ENCODE results near the gene KMT5B.

- TF ChIP-seq IKZF1 (conservative IDR thresholded peaks at IDR 0.05): no peak
- TF ChIP-seq CTCF (IDR thresholded peaks at IDR 0.05 in 2 of 3, conservative IDR thresholded peaks at IDR 0.05 in 1 of 3; ENCODE audit: control insufficient read depth in 2 of 3, extremely low read depth in 1 of 3, insufficient read depth in 1 of 3, low read depth in 3 of 3, low read length in 3 of 3): no peak
- TF ChIP-seq EP300 (IDR thresholded peaks at IDR 0.05; ENCODE audit: borderline replicate concordance in 1 of 2, control insufficient read depth in 1 of 2, low read depth in 2 of 2, low read length in 2 of 2): no peak
- no peak for TF ChIP-seq RUNX3 (IDR thresholded peaks at IDR 0.05; ENCODE audit: low read length)
Observed at GRCh38 chr11:68186061-68186460, 27.0 kb downstream of the KMT5B start.
